GM23338 (cell line): ENCODE results near the gene GPC6. TPM values are rescaled to one million over a fixed set of nuclear protein-coding genes. Genes with fewer than 3 reads are reported as not detected.

ENCODE experiments used
- ATAC-seq: fragments of 200-7000 bp; cut with Tn5 transposase; 3 replicates; pipeline ENCODE4 v1.9.1; 2020
- DNase-seq: peaks from one replicate; pipeline ENCODE4 v3.0.0-alpha.2; 2015; ENCODE audit warnings: low spot score
- H2AFZ ChIP-seq: fragments of 200-600 bp; sonication (generic); 2 replicates; pipeline ENCODE4 v1.8.0; 2016; ENCODE audit warnings: antibody characterized with exemption, mild to moderate bottlenecking, moderate library complexity
- H3F3A ChIP-seq: fragments of 200-600 bp; sonication (generic); replicated peaks from 2 replicates; pipeline ENCODE4 v1.8.0; 2017; ENCODE audit warnings: antibody characterized with exemption, mixed run types, low read depth
- H3K27ac ChIP-seq: fragments of 200-600 bp; sonication (generic); 2 replicates; pipeline ENCODE4 v1.6.1; 2016; ENCODE audit warnings: low read depth
- H3K27me3 ChIP-seq: fragments of 200-600 bp; sonication (generic); 2 replicates; pipeline ENCODE4 v1.8.0; 2016; ENCODE audit warnings: mild to moderate bottlenecking, mixed run types, moderate library complexity; ENCODE audit not compliant: insufficient read depth
- H3K36me3 ChIP-seq: fragments of 200-600 bp; sonication (generic); 2 replicates; pipeline ENCODE4 v1.8.0; 2016; ENCODE audit warnings: mild to moderate bottlenecking; ENCODE audit not compliant: insufficient read depth
- H3K4me1 ChIP-seq: fragments of 200-600 bp; sonication (generic); 2 replicates; pipeline ENCODE4 v1.8.0; 2016; ENCODE audit warnings: mild to moderate bottlenecking, moderate library complexity; ENCODE audit not compliant: insufficient read depth
- H3K4me2 ChIP-seq: fragments of 200-600 bp; sonication (generic); 2 replicates; pipeline ENCODE4 v1.7.1; 2017; ENCODE audit warnings: mixed run types
- H3K4me3 ChIP-seq: fragments of 200-600 bp; sonication (generic); 2 replicates; pipeline ENCODE4 v1.6.1; 2016; ENCODE audit warnings: mixed run types
- H3K79me2 ChIP-seq: fragments of 200-600 bp; sonication (generic); replicated peaks from 2 replicates; pipeline ENCODE4 v1.8.0; 2017; ENCODE audit warnings: mild to moderate bottlenecking; ENCODE audit not compliant: insufficient read depth
- H3K9me2 ChIP-seq: fragments of 200-600 bp; sonication (generic); 2 replicates; pipeline ENCODE4 v1.8.0; 2017; ENCODE audit not compliant: insufficient read depth
- H4K20me1 ChIP-seq: fragments of 200-600 bp; sonication (generic); replicated peaks from 2 replicates; pipeline ENCODE4 v1.8.0; 2017; ENCODE audit warnings: mild to moderate bottlenecking; ENCODE audit not compliant: insufficient read depth
- H3K27ac Mint-ChIP-seq: 2 replicates; pipeline ENCODE4 v1.8.0; 2020; ENCODE audit warnings: inconsistent platforms, mild to moderate bottlenecking, moderate library complexity, mixed read lengths
- H3K27me3 Mint-ChIP-seq: 3 replicates; pipeline ENCODE4 v1.8.0; 2022; ENCODE audit warnings: low read depth, mild to moderate bottlenecking, moderate library complexity, mixed read lengths, inconsistent platforms; ENCODE audit not compliant: insufficient read depth, poor library complexity
- H3K36me3 Mint-ChIP-seq: 3 replicates; pipeline ENCODE4 v1.8.0; 2021; ENCODE audit warnings: low read depth, mild to moderate bottlenecking, inconsistent platforms, moderate library complexity, mixed read lengths
- H3K4me1 Mint-ChIP-seq: 3 replicates; pipeline ENCODE4 v1.8.0; 2020; ENCODE audit warnings: mild to moderate bottlenecking, inconsistent platforms, mixed read lengths
- H3K4me3 Mint-ChIP-seq: 3 replicates; pipeline ENCODE4 v1.8.0; 2021; ENCODE audit warnings: moderate library complexity, mild to moderate bottlenecking, inconsistent platforms, mixed read lengths
- H3K9me3 Mint-ChIP-seq: 3 replicates; pipeline ENCODE4 v1.8.0; 2020; ENCODE audit warnings: moderate library complexity, mild to moderate bottlenecking, inconsistent platforms, mixed read lengths
- CTCF ChIP-seq, 2 experiments: fragments of 200-600 bp in 1 of 2; sonication (generic) in 1 of 2; conservative IDR thresholded peaks; 2 replicates each; pipeline versions ENCODE4 v1.5.1 to v1.6.1; 2016 to 2017; ENCODE audit warnings: antibody characterized with exemption in 2 of 2, low read depth in 2 of 2, mild to moderate bottlenecking in 2 of 2, moderate library complexity in 1 of 2
- ETS1 ChIP-seq: IDR thresholded peaks from 2 replicates; pipeline ENCODE4 v1.6.1; 2016; ENCODE audit warnings: antibody characterized with exemption
- NANOG ChIP-seq: IDR thresholded peaks from 2 replicates; pipeline ENCODE4 v1.6.1; 2016; ENCODE audit warnings: antibody characterized with exemption, borderline replicate concordance
- ZNF114 ChIP-seq: fragments of 250-450 bp; sonication (Bioruptor Pico); IDR thresholded peaks from 2 replicates; pipeline ENCODE4 v1.5.0; 2020; ENCODE audit warnings: mild to moderate bottlenecking, moderate library complexity
- ZNF331 ChIP-seq: fragments of 250-450 bp; sonication (Bioruptor Pico); IDR thresholded peaks from 2 replicates; pipeline ENCODE4 v1.5.0; 2020; ENCODE audit warnings: low read depth, mild to moderate bottlenecking, moderate library complexity
- polyA plus RNA-seq: library from polyadenylated mRNA; unstranded; fragments of >200 nt; fragmentation: Nextera tagmentation; extraction: Ambion mirVana; gene quantifications from 2 replicates; pipeline ENCODE4 v1.2.1, GENCODE V29; 2016
- total RNA-seq: library from RNA; depleted of rRNA; stranded (reverse); fragments of >200 nt; shearing (Covaris generic); gene quantifications from 2 replicates; pipeline ENCODE4 v1.2.3, GENCODE V29; 2014
- TF ChIP-seq, protein P1 (sequence below): IDR thresholded peaks from one replicate; pipeline ENCODE4 v1.6.1; 2018; ENCODE audit warnings: antibody characterized with exemption; ENCODE audit not compliant: unreplicated experiment

Gene GPC6
- total and polyA plus RNA-seq, 2 experiments from 2014 or later: 6.4 to 28.6 TPM

- TF ChIP-seq, protein P1, sequence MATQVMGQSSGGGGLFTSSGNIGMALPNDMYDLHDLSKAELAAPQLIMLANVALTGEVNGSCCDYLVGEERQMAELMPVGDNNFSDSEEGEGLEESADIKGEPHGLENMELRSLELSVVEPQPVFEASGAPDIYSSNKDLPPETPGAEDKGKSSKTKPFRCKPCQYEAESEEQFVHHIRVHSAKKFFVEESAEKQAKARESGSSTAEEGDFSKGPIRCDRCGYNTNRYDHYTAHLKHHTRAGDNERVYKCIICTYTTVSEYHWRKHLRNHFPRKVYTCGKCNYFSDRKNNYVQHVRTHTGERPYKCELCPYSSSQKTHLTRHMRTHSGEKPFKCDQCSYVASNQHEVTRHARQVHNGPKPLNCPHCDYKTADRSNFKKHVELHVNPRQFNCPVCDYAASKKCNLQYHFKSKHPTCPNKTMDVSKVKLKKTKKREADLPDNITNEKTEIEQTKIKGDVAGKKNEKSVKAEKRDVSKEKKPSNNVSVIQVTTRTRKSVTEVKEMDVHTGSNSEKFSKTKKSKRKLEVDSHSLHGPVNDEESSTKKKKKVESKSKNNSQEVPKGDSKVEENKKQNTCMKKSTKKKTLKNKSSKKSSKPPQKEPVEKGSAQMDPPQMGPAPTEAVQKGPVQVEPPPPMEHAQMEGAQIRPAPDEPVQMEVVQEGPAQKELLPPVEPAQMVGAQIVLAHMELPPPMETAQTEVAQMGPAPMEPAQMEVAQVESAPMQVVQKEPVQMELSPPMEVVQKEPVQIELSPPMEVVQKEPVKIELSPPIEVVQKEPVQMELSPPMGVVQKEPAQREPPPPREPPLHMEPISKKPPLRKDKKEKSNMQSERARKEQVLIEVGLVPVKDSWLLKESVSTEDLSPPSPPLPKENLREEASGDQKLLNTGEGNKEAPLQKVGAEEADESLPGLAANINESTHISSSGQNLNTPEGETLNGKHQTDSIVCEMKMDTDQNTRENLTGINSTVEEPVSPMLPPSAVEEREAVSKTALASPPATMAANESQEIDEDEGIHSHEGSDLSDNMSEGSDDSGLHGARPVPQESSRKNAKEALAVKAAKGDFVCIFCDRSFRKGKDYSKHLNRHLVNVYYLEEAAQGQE: no peak
- no peak for TF ChIP-seq NANOG
These were observed 1101.9 kb downstream of the GPC6 start (continued) for GRCh38 chr13:94328381-94329041.

DNA sequence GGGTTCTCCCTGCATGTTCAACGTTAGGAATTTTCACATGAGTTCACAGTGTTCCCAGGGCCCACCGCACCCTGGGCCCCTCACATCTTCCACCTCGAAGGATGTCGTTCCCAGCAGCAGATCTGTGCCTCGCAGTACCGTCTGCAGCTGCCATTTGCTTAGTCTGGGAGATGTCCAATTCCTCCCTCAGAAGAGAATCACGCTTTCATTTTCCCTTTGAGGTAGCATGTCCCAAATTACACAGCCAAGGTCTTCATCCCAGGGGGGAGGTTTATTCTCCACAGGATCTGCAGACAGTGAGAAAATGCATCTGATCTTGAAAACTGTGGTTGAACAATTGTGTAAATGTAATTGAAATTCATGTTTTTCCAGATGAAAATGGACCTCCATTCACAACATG, 1102.7 kb downstream of the GPC6 start:
- Histone ChIP-seq H3K36me3 (no peaks in the 10 kb centered on the region), H4K20me1 (no peaks in the 10 kb centered on the region), H2AFZ (no peak overlapping the region), H3K4me1 (peaks cover 5% of the 10 kb centered on the region; the same call in 1 of the 2 replicates), H3K27me3 (no peaks in the 10 kb centered on the region), H3F3A (no peaks in the 10 kb centered on the region), H3K4me2 (no peak overlapping the region), H3K79me2 (no peaks in the 10 kb centered on the region), H3K9me2 (no peaks in the 10 kb centered on the region), H3K27ac (no peak overlapping the region), H3K4me3 (no peak overlapping the region)
- H3K4me3 Mint-ChIP-seq: no peak overlapping the region
- H3K9me3 Mint-ChIP-seq: no peaks in the 10 kb centered on the region
- peaks cover 3% of the 10 kb centered on the region for H3K27me3 Mint-ChIP-seq
- TF ChIP-seq ZNF331 (no peak), ETS1 (no peak), ZNF114 (CRISPR knock-in tag) (no peak), CTCF (conservative IDR thresholded peaks at IDR 0.05; ENCODE audit: low read depth in 2 of 2) (no peak)
- TF ChIP-seq, protein P1: no peak
- no peak for ATAC-seq
- H3K36me3 Mint-ChIP-seq: no peaks in the 10 kb centered on the region
- H3K4me1 Mint-ChIP-seq: peaks cover 25% of the 10 kb centered on the region
- H3K27ac Mint-ChIP-seq: no peak overlapping the region
- no peak for DNase-seq
